Activated naive CD4-positive, alpha-beta T cell treated with anti-CD3 and anti-CD28 coated beads, Interleukin-2, amount 50 U/mL, for 16 hours (primary cell): Measurements from ENCODE around the gene TMSB15A.
"Not testable (repeated sequence)": the region's sequence is repeated elsewhere in the genome, so short reads cannot be mapped to it uniquely, and the experiment has no call there.

Source experiments
- DNase-seq: peaks from one replicate; pipeline ENCODE4 v3.0.0-alpha.2; 2020

TMSB15A gene

DNA sequence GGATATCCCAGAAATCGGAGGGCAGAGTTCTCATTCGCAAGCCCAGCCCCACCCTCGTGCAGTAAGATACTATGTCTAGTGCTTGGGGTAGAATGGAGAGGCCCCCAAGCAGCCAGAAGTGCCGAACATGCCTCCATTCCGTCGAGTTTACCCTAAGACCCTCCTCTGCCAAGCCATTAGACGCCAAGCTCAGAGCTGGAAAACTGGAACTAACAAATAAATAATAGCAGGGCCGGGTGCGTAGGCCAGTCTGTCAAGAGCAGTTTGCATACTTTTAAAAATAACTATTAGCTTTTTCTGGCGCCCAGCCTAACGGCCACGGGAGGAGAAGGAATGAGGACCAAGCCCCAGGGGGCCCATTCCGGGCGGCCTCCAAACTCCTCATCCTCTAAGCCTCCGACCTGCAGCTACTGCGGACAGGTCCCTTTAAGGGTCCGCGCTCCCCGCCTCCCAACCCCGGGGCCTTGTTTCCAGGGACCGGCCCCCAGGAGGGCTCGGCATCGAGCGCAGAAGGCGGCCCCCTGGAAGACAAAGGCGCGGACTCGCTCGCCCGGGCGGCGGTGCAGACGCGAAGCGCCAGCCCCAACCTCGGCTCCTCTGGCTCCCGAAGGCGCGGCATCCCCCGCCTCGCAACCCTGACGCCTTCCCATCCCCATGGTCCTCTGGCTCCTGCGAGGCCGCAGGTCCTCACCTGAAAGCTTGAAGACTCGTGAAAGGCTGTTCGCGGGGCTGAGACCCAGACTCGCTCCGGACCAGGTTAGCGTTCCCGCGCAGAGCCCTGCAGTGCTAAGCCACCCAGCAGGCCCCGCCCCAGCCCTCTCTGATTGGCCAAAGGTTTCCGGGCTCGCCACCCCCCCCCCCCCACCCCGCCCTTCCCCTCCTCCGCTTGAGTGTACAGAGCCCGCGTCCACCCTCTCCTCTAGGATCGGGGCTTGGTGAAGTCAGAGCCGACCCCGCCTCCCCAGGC is at the start of gene TMSB15A:
TSS of gene TMSB15A (minus strand) at position 765 of the 967 bp plus-strand sequence.
- DNase-seq: peak; percentile 68

DNA sequence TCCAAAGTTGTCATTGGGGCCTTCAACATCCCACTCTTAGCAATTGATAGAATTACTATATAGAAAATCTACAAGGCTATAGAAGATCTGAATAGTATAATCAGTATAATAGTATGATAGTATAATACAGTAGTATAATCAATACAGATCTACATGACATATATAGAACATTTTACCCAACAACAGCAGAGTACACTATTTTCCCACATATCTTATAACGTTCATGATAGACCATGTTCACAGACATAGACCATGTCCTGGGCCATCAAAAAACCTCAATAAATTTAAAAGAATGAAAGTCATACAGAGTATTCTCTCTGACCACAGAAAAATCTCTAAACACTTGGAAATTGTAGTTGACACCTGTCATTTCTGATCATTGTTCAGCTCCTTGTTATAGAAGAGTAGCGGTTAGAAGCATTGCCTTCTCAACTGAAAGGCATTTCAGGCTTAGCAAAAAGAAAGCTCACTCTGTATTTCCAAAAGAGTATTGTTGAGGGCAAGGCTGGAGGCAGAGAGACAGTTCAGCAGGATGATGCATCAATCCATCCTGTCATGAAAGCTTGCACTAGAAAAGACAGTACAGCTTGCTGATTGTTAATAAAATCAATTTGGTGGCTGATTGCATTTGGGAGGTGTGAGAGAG is 44.0 kb upstream of the TMSB15A start:
- DNase-seq: no peak

DNA sequence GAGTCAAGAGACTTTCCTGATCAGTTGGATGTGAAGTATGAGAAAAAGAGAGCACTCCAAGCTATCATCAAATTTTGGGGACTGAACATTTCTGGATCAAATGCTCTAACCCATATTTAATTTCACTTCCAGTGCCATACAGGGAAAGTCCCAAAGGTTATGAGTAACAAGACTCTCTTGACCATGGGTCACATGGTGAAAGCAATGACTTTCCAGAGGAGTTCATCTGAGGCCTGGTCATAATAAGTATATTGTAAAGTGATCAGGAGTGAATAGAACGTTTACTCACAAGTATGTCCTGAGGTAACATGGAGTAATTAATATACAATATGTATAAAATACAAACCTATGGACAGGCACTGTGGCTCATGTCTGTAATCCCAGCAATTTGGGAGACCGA is 42.1 kb upstream of the TMSB15A start:
- no peak for DNase-seq

DNA sequence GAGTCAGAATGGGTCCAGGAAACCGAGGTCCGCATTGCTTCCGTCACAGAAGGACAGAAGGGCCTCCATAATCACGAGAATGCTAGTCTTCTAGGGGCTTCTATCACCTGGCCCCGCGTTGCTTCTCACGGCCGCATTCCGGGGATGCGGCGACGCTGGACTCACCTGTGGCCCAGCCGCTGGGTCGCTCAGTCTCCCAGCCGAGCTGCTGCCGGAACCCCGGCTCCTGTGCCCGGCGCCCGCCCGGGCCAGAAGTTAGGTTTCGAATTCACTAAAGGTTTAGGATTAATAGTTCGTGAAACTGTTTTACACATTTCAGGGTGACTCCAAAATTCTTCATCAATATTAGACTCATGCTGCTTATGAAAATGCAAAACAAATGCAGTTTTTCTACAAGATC is 31.7 kb upstream of the TMSB15A start:
- DNase-seq: no peak

DNA sequence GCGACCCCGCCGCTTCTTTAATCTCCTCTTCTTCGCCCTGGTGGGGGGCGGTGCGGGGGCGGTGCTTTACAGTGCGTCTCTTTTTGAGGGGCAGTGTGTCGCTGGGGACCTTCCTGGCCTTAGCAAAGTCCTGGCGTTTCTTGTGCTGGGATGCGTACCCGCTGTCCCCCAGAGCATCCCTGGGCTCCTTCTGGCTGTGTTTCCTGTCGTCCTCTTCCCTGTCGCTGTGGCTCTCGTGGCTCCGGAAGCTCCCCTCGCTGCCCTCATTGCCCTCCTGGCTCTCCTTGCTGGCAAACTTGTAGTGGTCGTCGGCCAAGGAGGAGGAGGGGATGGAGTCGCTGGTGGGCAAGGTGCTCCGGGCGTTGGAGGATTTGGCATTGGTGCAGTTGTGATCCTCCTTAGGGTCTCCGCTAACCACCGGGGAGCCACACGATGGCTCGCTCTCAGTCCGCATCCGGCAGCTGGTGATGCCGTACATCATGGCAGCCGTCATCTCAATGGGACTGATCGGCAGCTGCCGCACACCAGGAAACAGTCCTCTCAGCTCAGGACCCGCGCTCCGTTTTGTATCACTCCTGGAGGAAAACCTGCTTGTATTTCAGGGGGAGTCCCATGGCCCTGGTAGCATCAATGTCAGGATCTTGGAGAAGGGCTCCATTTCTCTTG is 30.4 kb upstream of the TMSB15A start:
- peak; percentile 11 for DNase-seq

DNA sequence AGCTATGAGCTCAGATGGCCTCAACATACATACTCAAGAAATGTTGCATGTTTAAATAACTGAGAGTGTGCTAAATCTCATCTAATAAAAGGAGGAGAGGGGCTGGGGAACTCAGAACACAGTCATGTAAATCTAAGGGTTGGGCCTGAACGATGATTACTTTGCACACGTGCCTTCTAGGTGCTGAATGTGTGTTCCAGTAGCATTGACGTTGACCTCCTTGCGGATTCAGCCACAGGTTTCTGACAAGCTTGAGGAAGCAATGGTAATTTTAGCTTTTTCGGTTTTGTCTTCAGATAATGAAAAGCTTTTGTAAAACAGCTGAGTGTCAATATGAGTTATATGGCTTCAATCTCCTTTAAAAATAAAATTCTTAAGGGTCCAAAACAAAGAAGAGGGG is 29.6 kb upstream of the TMSB15A start:
- DNase-seq: not testable (repeated sequence)

DNA sequence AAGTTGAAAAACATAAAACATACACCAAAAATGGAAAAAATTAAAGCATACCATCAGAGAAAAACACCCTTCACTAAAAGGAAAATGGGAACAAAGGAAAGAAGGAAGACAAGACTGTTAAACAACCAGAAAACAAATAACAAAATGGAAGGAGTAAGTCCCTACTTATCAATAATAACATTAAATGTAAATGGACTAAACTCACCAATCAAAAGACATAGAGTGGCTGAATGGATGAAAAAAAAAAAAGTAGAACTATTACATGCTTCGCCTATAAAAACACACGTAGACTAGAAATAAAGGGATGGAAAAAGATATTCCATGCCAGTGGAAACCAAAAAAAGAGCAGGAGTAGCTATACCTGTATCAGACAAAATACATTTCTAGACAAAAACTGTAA is 19.4 kb upstream of the TMSB15A start:
- no peak for DNase-seq

DNA sequence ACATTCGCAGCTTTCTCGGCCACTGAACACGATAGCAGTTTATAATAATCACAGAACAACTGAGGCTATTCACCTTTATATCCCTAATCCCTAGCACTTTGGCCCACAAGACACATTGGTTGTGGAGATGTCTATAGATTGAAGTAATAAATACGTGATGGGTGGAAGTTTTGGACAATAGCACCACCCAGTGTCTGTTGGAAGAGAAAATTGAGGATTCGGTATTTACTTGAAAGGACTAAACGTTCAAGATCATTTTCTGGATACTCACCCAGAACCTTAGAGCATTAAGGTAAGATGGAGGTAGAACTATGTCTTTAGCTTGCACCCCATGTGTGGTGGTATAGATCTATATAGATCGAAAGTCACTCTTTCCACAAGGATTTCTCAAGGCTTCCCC is 787 bp upstream of the TMSB15A start:
- DNase-seq: no peak

DNA sequence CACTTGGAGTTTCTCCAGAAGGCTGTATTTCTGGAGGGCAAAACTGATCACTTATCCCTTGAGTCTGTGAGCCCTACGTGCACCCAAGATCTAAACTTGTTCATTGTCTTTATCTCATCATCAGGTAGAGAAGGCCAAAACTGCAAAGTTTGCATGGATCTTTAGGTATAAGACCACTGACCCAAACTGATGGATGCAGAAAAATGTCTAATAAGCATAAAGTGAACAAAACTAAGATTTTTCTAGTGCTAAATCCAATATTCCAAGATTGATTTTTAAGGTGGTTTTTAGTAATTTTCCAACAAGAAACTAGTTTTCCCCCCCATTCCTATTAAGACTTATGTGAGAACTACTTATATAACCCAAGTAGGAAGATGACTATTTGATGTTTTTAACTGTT is 2.0 kb downstream of the TMSB15A start:
- DNase-seq: no peak

DNA sequence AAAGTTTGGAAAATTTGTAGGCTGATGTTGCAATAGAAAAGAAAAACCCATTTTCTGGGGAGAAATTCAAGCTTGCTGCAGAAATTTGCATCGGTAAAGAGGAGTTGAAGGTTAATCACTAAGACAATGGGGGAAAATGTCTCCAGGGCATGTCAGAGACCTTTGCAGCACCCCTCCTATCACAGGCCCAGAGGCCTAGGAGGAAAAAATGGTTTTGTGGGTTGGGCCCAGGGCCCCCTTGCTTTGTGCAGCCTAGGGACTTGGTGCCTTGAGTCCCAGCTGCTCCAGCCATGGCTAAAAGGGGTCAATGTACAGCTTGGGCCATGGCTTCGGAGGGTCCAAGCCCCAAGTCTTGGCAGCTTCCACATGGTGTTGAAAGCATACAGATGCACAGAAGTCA is 17.8 kb downstream of the TMSB15A start:
- no peak for DNase-seq

DNA sequence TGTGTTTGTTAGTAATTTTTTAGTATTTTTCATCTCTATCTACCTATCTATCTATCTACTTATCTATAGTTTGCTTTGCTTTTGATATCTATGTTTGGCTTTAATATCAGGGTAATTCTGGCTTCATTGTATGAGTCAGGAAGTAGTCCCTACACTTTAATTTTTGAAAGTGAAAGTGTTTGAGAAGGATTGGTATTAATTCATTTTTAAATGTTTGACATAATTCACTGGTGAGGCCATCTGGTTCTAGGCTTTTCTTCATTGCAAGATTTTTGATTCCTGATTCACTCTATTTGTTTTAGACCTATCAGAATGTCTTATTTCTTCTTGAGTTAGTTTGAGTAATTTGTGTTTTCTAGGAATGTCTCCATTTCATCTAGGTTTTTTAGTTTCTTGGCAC is 24.8 kb downstream of the TMSB15A start:
- no peak for DNase-seq

DNA sequence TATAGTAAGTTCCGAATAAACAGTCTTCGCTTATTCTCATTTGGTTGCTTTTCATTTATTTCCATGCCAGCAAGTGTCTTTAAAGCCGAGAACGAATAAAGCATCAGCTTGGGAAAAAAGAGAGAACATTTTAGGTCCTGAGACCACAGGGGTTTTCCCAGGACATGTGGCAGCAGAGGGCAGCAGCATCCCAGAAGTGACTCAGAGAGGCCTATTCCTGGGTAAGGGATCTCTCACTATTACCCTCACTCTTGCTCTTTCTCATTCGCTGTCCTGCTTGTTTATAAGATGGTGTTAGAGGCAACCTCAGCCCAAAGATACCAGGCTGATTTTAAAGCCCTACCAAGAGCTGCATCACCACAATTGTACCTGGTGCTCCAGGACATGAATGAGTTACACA is 37.8 kb downstream of the TMSB15A start:
- not testable (repeated sequence) for DNase-seq

DNA sequence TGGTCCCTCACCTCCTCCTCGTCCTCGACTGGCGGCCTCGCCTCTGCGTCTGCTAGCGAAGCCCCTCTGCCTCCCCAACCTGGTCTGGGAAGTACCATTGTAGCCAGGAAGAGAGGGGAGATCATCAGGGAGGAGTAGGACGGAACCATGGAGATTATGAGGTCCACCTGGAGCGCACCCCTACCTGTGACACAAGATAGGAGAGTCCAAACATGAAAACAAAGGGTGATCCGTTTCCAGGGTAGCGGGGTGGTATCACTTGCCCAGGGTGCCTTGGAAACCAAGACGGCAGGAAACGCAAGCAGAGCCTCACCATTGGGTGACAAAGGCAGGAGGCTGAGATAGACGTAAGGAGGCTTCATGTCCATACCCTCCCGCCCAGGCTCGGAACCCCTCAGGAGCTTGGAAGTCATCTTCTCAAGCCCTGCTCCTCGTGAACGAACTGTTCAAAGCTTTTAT is 44.7 kb downstream of the TMSB15A start, which contains the start of gene TCP11X2:
TSS of gene TCP11X2 (minus strand) at position 51 of the 459 bp plus-strand sequence.
- DNase-seq: not testable (repeated sequence)

DNA sequence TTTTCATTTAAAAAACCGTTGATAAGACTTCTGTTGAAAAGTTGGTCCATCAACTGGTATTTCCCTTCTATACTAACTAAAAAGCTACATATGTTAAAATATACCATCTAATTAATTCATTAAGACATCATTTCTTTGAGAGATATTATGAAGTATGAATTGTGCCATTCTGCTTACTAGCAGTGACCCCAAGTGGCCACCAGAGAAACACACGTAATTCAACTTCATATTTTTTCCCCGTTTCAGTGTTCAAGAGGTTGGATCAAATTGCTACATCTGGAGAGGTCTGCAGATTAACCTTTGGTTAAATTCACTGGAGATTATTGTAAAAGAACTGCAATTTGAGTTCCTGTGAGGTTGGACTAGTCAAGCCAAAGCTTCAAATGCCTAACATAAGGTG is 46.3 kb downstream of the TMSB15A start:
- DNase-seq: not testable (repeated sequence)
